GM23248 (cell line): ENCODE results near the gene SUFU. TPM values are rescaled to one million over a fixed set of nuclear protein-coding genes. Genes with fewer than 3 reads are reported as not detected.
"Not testable (repeated sequence)": the region's sequence is repeated elsewhere in the genome, so short reads cannot be mapped to it uniquely, and the experiment has no call there.

Experiments
- DNase-seq: peaks from one replicate; pipeline ENCODE4 v3.0.0-alpha.2; 2015
- H2AFZ ChIP-seq: fragments of 200-600 bp; sonication (generic); 2 replicates; pipeline ENCODE4 v1.6.1; 2016; ENCODE audit warnings: antibody characterized with exemption
- H3F3A ChIP-seq: fragments of 200-600 bp; sonication (generic); 2 replicates; pipeline ENCODE4 v1.6.1; 2016; ENCODE audit warnings: mild to moderate bottlenecking, antibody characterized with exemption, mixed run types; ENCODE audit not compliant: insufficient read depth
- H3K27ac ChIP-seq: fragments of 200-600 bp; sonication (generic); 2 replicates; pipeline ENCODE4 v1.5.1; 2016; ENCODE audit warnings: mild to moderate bottlenecking
- H3K27me3 ChIP-seq: fragments of 200-600 bp; sonication (generic); replicated peaks from 2 replicates; pipeline ENCODE4 v1.6.1; 2016; ENCODE audit warnings: mild to moderate bottlenecking; ENCODE audit not compliant: insufficient read depth
- H3K36me3 ChIP-seq: fragments of 200-600 bp; sonication (generic); 2 replicates; pipeline ENCODE4 v1.6.1; 2016; ENCODE audit warnings: low read depth, mild to moderate bottlenecking
- H3K4me1 ChIP-seq: fragments of 200-600 bp; sonication (generic); 2 replicates; pipeline ENCODE4 v1.6.1; 2016; ENCODE audit warnings: mild to moderate bottlenecking; ENCODE audit not compliant: insufficient read depth
- H3K4me2 ChIP-seq: fragments of 200-600 bp; sonication (generic); one replicate; pipeline ENCODE4 v1.6.1; 2016; ENCODE audit warnings: mild to moderate bottlenecking; ENCODE audit not compliant: unreplicated experiment
- H3K4me3 ChIP-seq: fragments of 200-600 bp; sonication (generic); 2 replicates; pipeline ENCODE4 v1.5.1; 2016; ENCODE audit warnings: mild to moderate bottlenecking
- H3K79me2 ChIP-seq: fragments of 200-600 bp; sonication (generic); 2 replicates; pipeline ENCODE4 v1.6.1; 2016; ENCODE audit warnings: mild to moderate bottlenecking; ENCODE audit not compliant: insufficient read depth
- H3K9ac ChIP-seq: fragments of 200-600 bp; sonication (generic); 2 replicates; pipeline ENCODE4 v1.6.1; 2016; ENCODE audit warnings: mild to moderate bottlenecking
- H3K9me2 ChIP-seq: fragments of 200-600 bp; sonication (generic); 2 replicates; pipeline ENCODE4 v1.6.1; 2016; ENCODE audit warnings: mixed run types, mild to moderate bottlenecking, moderate library complexity; ENCODE audit not compliant: insufficient read depth
- H3K9me3 ChIP-seq: fragments of 200-600 bp; sonication (generic); one replicate; pipeline ENCODE4 v1.6.1; 2017; ENCODE audit warnings: low read depth
- H4K20me1 ChIP-seq: fragments of 200-600 bp; sonication (generic); 2 replicates; pipeline ENCODE4 v1.6.0; 2016; ENCODE audit not compliant: insufficient read depth
- EZH2 ChIP-seq: fragments of 200-600 bp; sonication (generic); IDR thresholded peaks from 2 replicates; pipeline ENCODE4 v1.6.1; 2018; ENCODE audit warnings: antibody characterized with exemption, mild to moderate bottlenecking; ENCODE audit not compliant: insufficient read depth, poor library complexity, severe bottlenecking
- EZH2phosphoT487 ChIP-seq: fragments of 200-600 bp; sonication (generic); IDR thresholded peaks from 2 replicates; pipeline ENCODE4 v1.6.1; 2018; ENCODE audit warnings: antibody characterized with exemption, moderate library complexity, mild to moderate bottlenecking, low read depth; ENCODE audit not compliant: insufficient read depth
- WGBS, 2 experiments: methylation state at CpG; one replicate each; pipeline ENCODE4 v1.1.6; 2015 to 2017; ENCODE audit warnings: low lambda C conversion rate in 2 of 2, low coverage in 1 of 2; ENCODE audit errors: missing lambda C conversion rate in 2 of 2; 5-methylcytosine and 5-hydroxymethylcytosine counted together
- in situ Hi-C: fragments of 300-500 bp; cut with MboI; formaldehyde crosslinking; loops from 2 replicates; pipeline ENCODE4 v1.15.0; 2020
- polyA plus RNA-seq: library from polyadenylated mRNA; unstranded; fragments of >200 nt; fragmentation: Nextera tagmentation; extraction: Ambion mirVana; gene quantifications from 2 replicates; pipeline ENCODE4 v1.2.1, GENCODE V29; 2016
- total RNA-seq: library from RNA; depleted of rRNA; stranded (reverse); fragments of >200 nt; shearing (Covaris generic); gene quantifications from 2 replicates; pipeline ENCODE4 v1.2.3, GENCODE V29; 2014

SUFU gene
- total and polyA plus RNA-seq, 2 experiments from 2014 or later = 3.1 to 5.0 TPM

DNA sequence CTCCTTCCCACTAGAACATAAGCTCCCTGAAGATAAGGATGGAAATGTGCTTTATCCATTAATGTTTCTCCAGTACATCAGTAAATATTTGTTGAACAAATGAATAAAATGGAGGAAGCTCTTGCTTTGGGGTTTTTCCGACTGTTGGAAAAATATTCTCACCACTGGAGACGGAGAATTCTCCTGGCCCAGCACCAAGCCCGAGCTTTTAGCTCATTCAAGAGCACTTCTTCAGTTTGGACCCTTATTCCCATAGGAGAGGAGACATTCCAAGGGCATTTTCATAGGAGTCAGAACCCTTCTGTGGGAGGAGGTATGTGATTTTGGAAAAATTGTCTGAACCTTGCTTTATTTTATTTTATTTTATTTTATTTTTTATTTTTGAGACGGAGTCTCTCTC is 21.0 kb downstream of the SUFU start:
- no peaks in the 10 kb centered on the region for H3K36me3 ChIP-seq
- H3K79me2 ChIP-seq = peaks cover 65% of the 10 kb centered on the region
- H3K9me3 ChIP-seq = no peaks in the 10 kb centered on the region
- H3K4me2 ChIP-seq = no peak overlapping the region
- H3K27me3 ChIP-seq = no peaks in the 10 kb centered on the region
- H3K4me1 ChIP-seq = peaks cover 20% of the 10 kb centered on the region
- TF ChIP-seq EZH2phosphoT487 (no peak), EZH2 (no peak)
- 92% methylated on average over 4 of the region's 4 CpGs for WGBS, 2 experiments
- H3K9ac ChIP-seq = no peak overlapping the region
- no peak overlapping the region for H2AFZ ChIP-seq
- in situ Hi-C loops = no loop called here
- peaks cover 30% of the 10 kb centered on the region for H3F3A ChIP-seq
- no peaks in the 10 kb centered on the region for H3K9me2 ChIP-seq
- no peaks in the 10 kb centered on the region; the same call in 1 of the 2 replicates for H4K20me1 ChIP-seq
- no peak overlapping the region for H3K27ac ChIP-seq
- DNase-seq = no peak
- H3K4me3 ChIP-seq = no peak overlapping the region

- Histone ChIP-seq H3K4me3 (no peak overlapping the region), H3K4me1 (peaks cover 20% of the 10 kb centered on the region), H3K36me3 (no peaks in the 10 kb centered on the region), H4K20me1 (no peaks in the 10 kb centered on the region), H3F3A (peaks cover 23% of the 10 kb centered on the region), H3K9me3 (no peaks in the 10 kb centered on the region), H3K9me2 (no peaks in the 10 kb centered on the region), H3K9ac (no peak overlapping the region), H3K27ac (no peak overlapping the region), H3K79me2 (peaks cover 52% of the 10 kb centered on the region), H3K4me2 (no peak overlapping the region), H3K27me3 (no peaks in the 10 kb centered on the region), H2AFZ (no peak overlapping the region)
- in situ Hi-C loops = no loop called here
- TF ChIP-seq EZH2phosphoT487 = no peak
- TF ChIP-seq EZH2 = no peak
- 93% methylated on average over 2 of the region's 2 CpGs for WGBS, 2 experiments
- DNase-seq = no peak
These were observed 23.8 kb downstream of the SUFU start for GRCh38 chr10:102527546-102527945.

GRCh38 chr10:102534333-102534732 is 30.6 kb downstream of the SUFU start:
- H3K79me2 ChIP-seq = peaks cover 60% of the 10 kb centered on the region
- no peaks in the 10 kb centered on the region for H3K27me3 ChIP-seq
- no peak overlapping the region for H2AFZ ChIP-seq
- no peaks in the 10 kb centered on the region for H3K4me1 ChIP-seq
- no peak for DNase-seq
- TF ChIP-seq EZH2 = no peak
- TF ChIP-seq EZH2phosphoT487 = no peak
- no peak overlapping the region for H3K9ac ChIP-seq
- H3K9me2 ChIP-seq = no peaks in the 10 kb centered on the region
- no peak overlapping the region for H3K27ac ChIP-seq
- H3K36me3 ChIP-seq = no peaks in the 10 kb centered on the region
- no peaks in the 10 kb centered on the region for H3F3A ChIP-seq
- H4K20me1 ChIP-seq = no peaks in the 10 kb centered on the region
- WGBS, 2 experiments = 89% methylated on average over 11 to 13 of the region's 13 CpGs
- no peaks in the 10 kb centered on the region for H3K9me3 ChIP-seq
- H3K4me3 ChIP-seq = no peak overlapping the region
- H3K4me2 ChIP-seq = no peak overlapping the region
- in situ Hi-C loops = no loop called here

- H3K27me3 ChIP-seq, in situ Hi-C loops, H3K9me3 ChIP-seq, H3K4me1 ChIP-seq, DNase-seq, H3K9me2 ChIP-seq, H2AFZ ChIP-seq, H3K27ac ChIP-seq, H3F3A ChIP-seq, H3K36me3 ChIP-seq, H3K4me2 ChIP-seq, H4K20me1 ChIP-seq, H3K4me3 ChIP-seq, H3K9ac ChIP-seq: not testable (repeated sequence)
- 96 to 97% methylated on average over 9 of the region's 9 CpGs for WGBS, 2 experiments
- H3K79me2 ChIP-seq = peaks cover 60% of the 10 kb centered on the region
These were observed 31.2 kb downstream of the SUFU start for GRCh38 chr10:102534966-102535365.

- Histone ChIP-seq H3K27ac (no peak overlapping the region), H3K4me2 (no peak overlapping the region), H3K9me2 (no peaks in the 10 kb centered on the region), H3K9ac (no peak overlapping the region), H3K9me3 (no peaks in the 10 kb centered on the region), H3K79me2 (peaks cover 60% of the 10 kb centered on the region), H4K20me1 (no peaks in the 10 kb centered on the region), H3K36me3 (no peaks in the 10 kb centered on the region), H3F3A (no peaks in the 10 kb centered on the region), H3K4me1 (no peaks in the 10 kb centered on the region), H3K4me3 (no peak overlapping the region), H2AFZ (no peak overlapping the region), H3K27me3 (no peaks in the 10 kb centered on the region)
- WGBS, 2 experiments = 86 to 88% methylated on average over 5 to 7 of the region's 7 CpGs
- in situ Hi-C loops = no loop called here
- no peak for DNase-seq
- TF ChIP-seq EZH2phosphoT487 (no peak), EZH2 (no peak)
These were observed 31.8 kb downstream of the SUFU start for GRCh38 chr10:102535481-102536147.
